Bronchial epithelial cell (primary cell): ENCODE data around the gene STARD3NL. TPM values are rescaled to one million over a fixed set of nuclear protein-coding genes. Genes with fewer than 3 reads are reported as not detected.

ENCODE experiments used
- DNase-seq: peaks from one replicate; pipeline ENCODE4 v3.0.0-alpha.2; 2010; ENCODE audit warnings: low read depth
- FAIRE-seq: peaks from 2 replicates; lab custom pipeline; 2011; peaks lifted over from hg19 to GRCh38; lab: Jason Lieb, UNC
- H3K27me3 ChIP-seq: 2 replicates; pipeline ENCODE4 v1.5.1; 2011; ENCODE audit warnings: low read length; ENCODE audit not compliant: control insufficient read depth, insufficient read depth
- H3K36me3 ChIP-seq: 2 replicates; pipeline ENCODE4 v1.5.1; 2011; ENCODE audit warnings: low read length; ENCODE audit not compliant: control insufficient read depth, insufficient read depth
- H3K4me3 ChIP-seq: 2 replicates; pipeline ENCODE4 v1.5.1; 2011; ENCODE audit warnings: mild to moderate bottlenecking, low read depth, low read length, control low read depth
- total RNA-seq: library from RNA; depleted of rRNA; stranded (reverse); fragments of >200 nt; gene quantifications from 2 replicates; pipeline ENCODE4 v1.2.1, GENCODE V29; 2014
- TF ChIP-seq, protein P1 (sequence below): IDR thresholded peaks from 2 replicates; pipeline ENCODE4 v1.5.1; 2011; ENCODE audit warnings: mild to moderate bottlenecking, moderate library complexity, low read length, control low read depth, inconsistent platforms; ENCODE audit not compliant: insufficient read depth, severe bottlenecking

Gene STARD3NL
- total RNA-seq, 1 donor from 2014 or later = 35.0 TPM

DNA sequence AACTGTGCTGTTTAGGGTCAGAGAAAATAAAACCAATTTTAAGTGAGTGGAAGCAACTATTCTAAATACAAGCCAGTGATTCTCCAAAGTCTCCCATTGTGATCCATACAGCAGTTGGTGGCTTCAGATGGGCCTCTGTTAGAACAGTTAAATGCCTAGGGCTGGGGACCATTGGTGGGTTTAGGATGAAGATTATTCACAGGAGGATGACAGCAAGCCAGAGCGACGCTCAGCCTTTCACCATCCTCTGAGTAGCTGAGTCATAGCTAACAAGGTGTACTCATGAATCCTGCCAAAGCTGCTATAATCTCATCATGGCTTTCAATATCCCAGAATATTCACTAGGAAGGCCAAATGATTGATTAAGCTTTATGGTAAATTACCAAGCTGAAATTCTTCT is 39.6 kb downstream of the STARD3NL start:
- Histone ChIP-seq H3K4me3 (no peak overlapping the region), H3K36me3 (peaks cover 2% of the 10 kb centered on the region), H3K27me3 (no peaks in the 10 kb centered on the region)
- DNase-seq (peak; percentile 50), FAIRE-seq (no peak)
- TF ChIP-seq, protein P1, sequence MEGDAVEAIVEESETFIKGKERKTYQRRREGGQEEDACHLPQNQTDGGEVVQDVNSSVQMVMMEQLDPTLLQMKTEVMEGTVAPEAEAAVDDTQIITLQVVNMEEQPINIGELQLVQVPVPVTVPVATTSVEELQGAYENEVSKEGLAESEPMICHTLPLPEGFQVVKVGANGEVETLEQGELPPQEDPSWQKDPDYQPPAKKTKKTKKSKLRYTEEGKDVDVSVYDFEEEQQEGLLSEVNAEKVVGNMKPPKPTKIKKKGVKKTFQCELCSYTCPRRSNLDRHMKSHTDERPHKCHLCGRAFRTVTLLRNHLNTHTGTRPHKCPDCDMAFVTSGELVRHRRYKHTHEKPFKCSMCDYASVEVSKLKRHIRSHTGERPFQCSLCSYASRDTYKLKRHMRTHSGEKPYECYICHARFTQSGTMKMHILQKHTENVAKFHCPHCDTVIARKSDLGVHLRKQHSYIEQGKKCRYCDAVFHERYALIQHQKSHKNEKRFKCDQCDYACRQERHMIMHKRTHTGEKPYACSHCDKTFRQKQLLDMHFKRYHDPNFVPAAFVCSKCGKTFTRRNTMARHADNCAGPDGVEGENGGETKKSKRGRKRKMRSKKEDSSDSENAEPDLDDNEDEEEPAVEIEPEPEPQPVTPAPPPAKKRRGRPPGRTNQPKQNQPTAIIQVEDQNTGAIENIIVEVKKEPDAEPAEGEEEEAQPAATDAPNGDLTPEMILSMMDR = no peak

DNA sequence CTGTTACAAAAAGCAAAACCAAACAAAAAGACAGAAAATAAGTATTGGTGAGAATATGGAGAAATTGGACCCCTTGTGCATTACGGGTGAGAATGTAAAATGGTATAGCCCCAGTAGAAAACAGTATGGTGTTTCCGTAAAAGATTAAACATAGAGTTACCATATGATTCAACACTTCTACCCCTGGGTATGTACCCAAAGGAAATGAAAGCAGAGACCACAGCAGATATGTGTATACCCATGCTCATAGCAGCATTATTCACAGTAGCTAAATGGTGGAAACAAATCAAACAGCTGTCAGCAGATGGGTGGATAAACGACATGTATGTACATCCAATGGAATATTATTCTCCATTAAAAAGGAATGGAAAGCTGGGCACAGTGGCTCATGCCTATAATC is 42.4 kb downstream of the STARD3NL start:
- FAIRE-seq (no peak), DNase-seq (no peak)
- H3K36me3 ChIP-seq = peaks cover 5% of the 10 kb centered on the region
- TF ChIP-seq, protein P1 = no peak
- H3K4me3 ChIP-seq = no peak overlapping the region
- H3K27me3 ChIP-seq = no peaks in the 10 kb centered on the region

DNA sequence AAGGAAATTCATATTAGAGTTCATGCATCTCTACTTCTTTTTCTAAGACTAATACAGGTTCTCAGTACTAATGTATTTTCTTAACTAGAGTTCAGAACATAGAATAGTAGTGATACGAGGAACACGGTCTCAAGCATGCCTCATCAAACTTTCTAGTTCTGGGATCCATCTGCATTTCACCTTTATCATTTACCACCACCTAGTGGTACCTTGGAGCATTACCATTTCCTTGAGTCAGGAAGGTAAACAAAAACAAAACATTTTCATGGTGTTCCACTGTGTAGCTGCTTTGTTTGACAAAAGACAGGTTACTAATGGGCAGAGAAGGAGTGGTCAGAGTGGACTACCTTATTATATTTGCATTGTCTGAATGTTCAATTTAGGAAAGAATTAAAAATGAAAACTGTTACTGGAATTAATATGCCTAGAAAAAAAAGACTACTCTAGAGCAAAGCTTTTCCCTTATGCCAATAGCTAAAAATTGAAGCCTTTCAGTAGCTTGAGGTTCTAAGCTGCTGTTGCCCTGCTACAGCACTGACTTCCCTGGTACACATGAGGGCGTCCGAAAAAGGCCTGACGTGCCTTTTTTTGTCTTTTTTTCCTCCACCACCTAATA is 44.5 kb downstream of the STARD3NL start:
- H3K4me3 ChIP-seq = no peak overlapping the region
- FAIRE-seq = no peak
- peaks cover 5% of the 10 kb centered on the region for H3K36me3 ChIP-seq
- TF ChIP-seq, protein P1 = peak; percentile 58
- peak; percentile 65 for DNase-seq
- no peaks in the 10 kb centered on the region for H3K27me3 ChIP-seq

DNA sequence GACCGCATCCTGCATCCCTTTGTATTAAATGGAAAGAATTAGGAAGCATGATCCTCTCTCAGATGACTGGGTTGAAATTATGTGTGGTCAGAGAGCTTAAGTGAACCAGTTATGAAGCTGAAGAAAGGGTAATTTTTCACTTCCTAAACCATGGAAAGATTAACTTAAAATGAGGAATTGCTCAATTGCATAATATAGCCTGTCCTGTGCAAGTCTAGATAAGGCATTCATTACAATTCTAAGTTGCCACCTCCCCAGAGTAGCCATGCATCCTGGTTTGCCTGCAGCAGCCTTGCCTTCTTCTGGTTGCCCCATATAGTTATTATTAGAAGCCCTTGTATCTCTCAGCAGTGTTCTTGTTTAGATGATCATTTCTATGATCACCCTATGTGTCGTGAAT is 45.3 kb downstream of the STARD3NL start:
- no peak overlapping the region for H3K4me3 ChIP-seq
- TF ChIP-seq, protein P1 = no peak
- FAIRE-seq (no peak), DNase-seq (no peak)
- no peaks in the 10 kb centered on the region for H3K27me3 ChIP-seq
- peaks cover 5% of the 10 kb centered on the region for H3K36me3 ChIP-seq

DNA sequence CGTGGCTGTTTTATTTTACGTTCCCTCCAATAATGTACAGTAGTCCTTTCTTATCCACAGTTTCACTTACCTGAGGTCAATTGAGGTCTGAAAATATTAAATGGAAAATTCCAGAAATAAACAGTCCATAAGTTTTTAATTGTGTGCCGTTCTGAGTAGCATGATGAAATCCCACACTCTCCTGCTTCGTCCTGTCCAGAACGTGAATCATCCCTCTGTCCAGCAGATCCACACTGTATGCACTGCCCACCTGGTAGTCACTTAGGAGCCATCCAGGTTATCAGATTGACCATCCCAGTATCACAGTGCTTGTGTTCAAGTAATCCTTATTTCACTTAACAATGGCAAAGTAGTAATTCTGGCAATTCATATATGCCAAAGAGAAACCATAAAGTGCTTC is 46.3 kb downstream of the STARD3NL start:
- Histone ChIP-seq H3K27me3 (no peaks in the 10 kb centered on the region), H3K36me3 (peaks cover 5% of the 10 kb centered on the region), H3K4me3 (no peak overlapping the region)
- DNase-seq (no peak), FAIRE-seq (no peak)
- TF ChIP-seq, protein P1 = no peak

DNA sequence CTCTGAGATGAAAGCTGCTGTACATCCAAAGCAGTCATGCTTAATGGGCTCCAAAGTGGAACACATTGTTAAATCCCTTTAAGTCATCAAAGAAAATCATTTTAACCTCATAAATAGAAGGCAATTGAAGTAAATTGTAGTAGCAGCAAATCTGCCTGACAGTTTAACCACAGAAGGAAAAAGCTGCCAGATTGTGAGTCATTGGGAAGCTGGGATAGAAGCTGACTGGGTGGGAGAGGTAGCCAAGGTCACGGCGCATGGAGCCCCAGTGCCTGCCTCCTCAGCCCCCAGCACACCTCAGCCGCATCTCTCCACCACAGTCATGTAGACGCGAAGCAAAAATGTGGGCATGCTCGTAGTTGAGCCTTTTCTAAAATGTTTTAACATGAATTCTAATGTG is 51.3 kb downstream of the STARD3NL start:
- no peaks in the 10 kb centered on the region for H3K36me3 ChIP-seq
- H3K27me3 ChIP-seq = no peaks in the 10 kb centered on the region
- no peak overlapping the region for H3K4me3 ChIP-seq
- FAIRE-seq = no peak
- TF ChIP-seq, protein P1 = no peak
- DNase-seq = no peak
